Measurements from ENCODE around the gene CDRT15L2. TPM values are rescaled to one million over a fixed set of nuclear protein-coding genes. Genes with fewer than 3 reads are reported as not detected.

Gene CDRT15L2
- total RNA-seq, result not detected in 2 replicates

DNA sequence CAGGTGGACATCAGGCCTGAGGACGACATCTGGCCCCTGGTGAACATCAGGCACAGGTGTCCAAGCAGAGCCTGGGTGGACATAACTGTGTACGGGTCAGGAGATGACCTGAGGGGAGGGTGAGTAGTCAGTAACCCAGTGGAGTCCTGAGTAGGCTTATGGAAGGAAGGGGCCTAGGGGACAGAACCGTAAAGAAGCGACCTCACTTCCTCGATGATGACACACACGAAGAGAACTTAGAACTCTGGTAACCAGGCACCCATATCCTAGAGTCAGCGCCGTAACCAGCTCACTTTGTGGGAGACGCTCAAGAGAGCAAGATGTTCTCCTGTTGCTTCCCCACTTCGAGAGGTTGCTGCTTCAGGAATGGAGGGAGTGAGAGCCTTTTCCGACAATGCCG, at the start of gene CDRT15L2:
CDRT15L2 (plus strand) TSS at position 301 of the 400 bp plus-strand sequence; CDS start at position 321, 20 bp downstream.

Other genes starting within 250 kb of the CDRT15L2 start
- not detected in 2 replicates for gene LGALS9B, start 112.2 kb upstream of the CDRT15L2 start, total RNA-seq

Data from bronchial smooth muscle cell (primary cell).